Measurements from ENCODE around the gene PLD5.
"Not testable (repeated sequence)": the region's sequence is repeated elsewhere in the genome, so short reads cannot be mapped to it uniquely, and the experiment has no call there.

DNA sequence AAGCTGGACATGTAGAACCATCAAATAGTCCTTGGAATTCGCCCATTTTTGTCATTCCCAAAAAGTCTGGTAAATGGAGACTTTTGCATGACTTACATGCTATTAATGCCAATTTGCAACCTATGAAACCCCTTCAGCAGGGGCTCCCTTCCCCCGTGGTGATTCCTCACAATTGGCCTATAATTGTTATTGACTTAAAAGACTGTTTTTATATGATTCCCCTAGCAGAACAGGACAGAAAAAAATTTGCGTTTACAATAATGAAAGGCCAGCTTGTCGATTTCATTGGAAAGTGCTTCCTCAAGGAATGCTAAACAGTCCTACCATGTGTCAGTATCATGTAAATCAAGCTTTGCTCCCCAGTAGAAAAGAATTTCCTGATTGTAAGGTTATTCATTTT is 311.5 kb downstream of the PLD5 start:
- TF ChIP-seq, protein P1, sequence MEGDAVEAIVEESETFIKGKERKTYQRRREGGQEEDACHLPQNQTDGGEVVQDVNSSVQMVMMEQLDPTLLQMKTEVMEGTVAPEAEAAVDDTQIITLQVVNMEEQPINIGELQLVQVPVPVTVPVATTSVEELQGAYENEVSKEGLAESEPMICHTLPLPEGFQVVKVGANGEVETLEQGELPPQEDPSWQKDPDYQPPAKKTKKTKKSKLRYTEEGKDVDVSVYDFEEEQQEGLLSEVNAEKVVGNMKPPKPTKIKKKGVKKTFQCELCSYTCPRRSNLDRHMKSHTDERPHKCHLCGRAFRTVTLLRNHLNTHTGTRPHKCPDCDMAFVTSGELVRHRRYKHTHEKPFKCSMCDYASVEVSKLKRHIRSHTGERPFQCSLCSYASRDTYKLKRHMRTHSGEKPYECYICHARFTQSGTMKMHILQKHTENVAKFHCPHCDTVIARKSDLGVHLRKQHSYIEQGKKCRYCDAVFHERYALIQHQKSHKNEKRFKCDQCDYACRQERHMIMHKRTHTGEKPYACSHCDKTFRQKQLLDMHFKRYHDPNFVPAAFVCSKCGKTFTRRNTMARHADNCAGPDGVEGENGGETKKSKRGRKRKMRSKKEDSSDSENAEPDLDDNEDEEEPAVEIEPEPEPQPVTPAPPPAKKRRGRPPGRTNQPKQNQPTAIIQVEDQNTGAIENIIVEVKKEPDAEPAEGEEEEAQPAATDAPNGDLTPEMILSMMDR (conservative IDR thresholded peaks at IDR 0.05; ENCODE audit: low read depth, low read length), result not testable (repeated sequence)
- TF ChIP-seq EZH2 (IDR thresholded peaks at IDR 0.05; ENCODE audit: low read length, unreplicated experiment), result not testable (repeated sequence)

Data from PC-3 (cell line).